Astrocyte of the hippocampus (primary cell): ENCODE measurements around the gene KRT86.
"Not testable (repeated sequence)": the region's sequence is repeated elsewhere in the genome, so short reads cannot be mapped to it uniquely, and the experiment has no call there.

ENCODE experiments used
- DNase-seq: peaks from one replicate; pipeline ENCODE4 v3.0.0; 2011; ENCODE audit warnings: low read depth, low spot score

The KRT86 gene

DNA sequence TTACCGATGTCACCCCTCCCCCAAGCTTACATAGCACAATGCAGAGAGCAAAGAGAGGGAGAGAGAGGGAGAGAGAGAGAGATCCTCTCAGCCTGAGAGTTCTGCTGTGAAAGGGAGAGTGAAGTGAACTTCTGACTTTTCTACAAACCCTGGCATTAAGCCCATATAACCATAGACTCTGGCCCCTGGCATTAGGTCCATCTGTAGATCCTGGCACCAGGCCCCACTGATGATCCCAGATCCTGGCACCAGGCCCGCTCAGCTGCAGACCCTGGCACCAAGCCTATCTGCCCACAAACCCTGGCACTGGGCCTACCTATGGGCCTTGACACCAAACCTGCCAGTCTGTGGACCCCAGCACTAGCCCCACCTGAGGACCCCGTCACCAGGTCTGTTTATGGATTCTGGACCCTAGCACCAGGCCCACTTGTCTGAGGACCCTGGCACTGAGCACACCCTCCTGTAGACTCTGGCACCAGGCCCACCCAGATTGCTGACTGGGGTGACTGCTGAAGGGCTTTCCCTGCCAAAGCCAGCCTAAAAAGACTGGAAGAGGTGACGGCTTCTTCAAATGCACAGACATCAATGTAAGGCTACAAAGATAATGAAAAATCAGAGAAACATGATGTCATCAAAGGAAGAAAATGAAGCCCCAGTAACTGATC is 61.3 kb downstream of the KRT86 start:
- no peak for DNase-seq

DNA sequence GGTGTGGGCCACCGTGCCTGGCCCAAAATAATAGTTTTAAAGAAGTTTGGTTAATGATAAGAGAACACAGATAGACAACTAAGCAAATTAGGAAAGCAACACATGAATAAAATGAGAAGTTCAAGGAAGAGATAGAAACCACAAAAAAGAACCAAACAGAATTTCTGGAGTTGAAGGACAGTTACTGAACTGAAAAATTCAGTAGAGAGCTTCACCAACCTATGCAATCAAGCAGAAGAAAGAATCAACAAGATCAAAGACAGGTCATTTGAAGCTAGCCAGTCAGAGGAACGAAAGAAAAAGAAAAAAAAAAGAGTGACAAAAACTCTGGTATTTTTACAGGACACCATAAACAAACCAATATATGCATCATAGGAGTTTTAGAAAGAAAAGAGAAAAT is 62.2 kb downstream of the KRT86 start:
- no peak for DNase-seq

DNA sequence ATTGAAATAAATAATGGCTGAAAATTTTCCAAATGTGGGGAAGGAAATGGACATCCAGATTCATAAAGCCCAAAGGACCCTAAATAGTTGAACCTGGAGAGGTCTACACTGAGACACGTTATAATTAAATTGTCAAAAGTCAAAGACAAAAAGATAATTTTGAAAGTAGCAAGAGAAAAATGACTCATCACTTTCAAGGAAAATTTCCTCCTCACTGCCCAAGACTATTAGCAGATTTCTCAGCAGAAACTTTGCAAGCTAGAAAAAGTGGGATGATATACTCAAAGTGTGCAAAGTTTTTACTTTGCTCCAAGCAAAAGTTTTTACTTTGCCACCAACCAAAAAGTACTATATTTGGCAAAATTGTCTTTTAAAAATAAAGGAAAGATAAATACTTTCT is 62.6 kb downstream of the KRT86 start:
- no peak for DNase-seq

DNA sequence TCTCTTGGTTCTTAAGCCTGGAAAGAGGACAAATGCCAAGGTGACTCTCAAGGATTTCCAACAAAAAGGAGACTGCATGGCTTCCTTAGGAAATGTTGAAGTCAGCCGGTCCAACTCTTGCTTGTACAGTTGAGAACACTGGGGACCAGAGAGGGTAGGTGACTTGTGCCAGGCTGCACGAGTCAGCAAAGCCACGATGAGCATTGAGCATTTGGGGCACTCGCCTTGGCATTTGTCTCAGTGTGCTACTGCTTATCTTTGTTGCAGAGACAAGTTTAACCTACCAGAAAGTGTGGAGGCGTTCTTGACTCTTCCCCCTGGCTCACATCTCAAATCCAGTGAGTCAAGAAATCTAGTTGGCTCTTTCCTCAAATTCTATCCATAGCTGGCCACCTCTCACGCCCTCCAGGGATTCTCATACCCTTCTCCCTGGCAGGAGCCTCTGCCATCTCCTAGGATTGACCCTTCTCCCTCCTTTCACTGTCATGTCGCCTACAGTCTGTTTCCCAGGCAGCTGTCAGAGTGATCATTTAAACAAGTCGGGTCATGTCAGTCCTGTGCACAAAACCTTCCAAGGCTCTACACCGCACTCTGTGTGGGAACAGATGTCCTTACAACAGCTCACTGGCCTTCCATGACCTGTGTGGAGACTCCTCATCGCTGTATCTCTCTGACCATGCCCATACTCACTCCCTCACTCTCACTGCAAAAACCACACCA is 64.0 kb downstream of the KRT86 start:
- no peak for DNase-seq

DNA sequence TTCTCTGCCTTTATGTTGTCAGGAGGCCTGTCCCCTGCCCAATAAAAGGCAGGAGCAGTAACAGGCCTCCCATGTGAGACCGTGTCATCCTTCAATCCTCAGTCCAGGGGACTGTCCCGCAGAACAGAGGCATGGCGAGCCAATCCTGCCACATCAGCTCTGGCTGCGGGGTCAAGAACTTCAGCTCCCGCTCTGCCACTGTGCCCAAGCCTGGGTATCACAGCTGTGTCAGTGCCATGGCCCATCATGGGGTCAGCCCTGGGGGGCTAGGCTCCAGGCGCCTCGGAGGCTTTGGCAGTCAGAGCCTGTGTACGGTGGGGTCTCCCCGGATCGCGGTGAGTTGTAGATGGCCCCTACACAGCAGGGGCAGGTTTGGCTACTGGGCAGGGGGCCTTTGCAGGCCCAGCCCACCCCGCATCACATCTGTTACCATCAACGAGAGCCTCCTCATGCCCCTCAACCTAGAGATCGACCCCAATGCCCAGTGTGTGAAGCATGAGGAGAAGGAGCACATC is 66.7 kb downstream of the KRT86 start:
- no peak for DNase-seq

DNA sequence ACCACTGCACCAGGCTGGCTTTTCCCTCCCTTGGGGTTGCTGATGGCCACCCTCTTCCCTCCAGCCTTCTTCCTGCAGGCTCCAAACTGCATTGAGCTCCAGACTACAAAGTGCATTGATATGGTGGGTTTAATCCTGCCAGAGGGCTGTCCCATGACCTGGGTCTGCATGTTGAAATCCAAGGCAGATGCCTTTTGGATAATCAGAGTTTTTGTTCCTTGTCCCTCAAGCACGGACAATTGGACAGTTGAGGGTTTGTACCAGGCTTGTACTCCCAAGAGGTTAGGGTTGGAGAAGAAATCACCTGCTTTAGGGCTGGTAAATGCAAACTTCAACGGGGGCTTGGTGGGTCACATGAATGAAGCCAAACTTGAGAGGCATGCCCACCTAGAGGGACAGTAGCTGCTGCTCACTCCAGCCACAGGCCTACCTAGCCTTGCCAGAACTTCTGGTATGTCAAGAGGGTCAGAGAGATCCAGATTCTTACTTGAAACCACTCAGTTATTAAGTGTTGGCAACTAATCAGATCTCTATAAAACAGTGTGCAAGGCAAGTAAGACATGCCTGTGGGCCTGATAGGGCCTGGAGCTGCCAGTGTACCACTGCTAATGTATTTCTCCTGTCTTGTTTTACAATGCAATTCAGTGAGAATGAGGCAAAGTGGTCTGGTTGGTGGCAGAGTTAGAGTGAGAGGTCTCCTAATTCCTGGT is 68.5 kb downstream of the KRT86 start:
- DNase-seq: no peak

DNA sequence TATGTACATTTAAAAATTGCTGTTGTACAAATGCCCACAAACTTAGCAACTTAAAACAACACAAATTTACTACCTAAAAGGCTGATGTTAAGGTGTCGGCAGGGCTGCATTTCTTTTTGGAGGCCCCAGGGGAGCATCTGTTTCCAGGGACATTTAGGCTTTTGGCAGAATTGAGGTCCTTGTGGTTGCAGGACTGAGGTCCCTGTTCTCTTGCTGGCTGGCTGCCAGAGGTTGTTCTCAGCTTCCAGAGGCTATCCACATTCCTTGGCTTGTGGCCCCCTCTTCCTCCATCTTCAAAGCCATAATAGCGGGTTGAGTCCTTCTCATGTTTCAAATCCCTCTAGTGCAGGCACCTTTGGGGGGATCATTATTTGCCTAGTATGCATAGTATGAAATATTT is 69.1 kb downstream of the KRT86 start:
- no peak for DNase-seq

DNA sequence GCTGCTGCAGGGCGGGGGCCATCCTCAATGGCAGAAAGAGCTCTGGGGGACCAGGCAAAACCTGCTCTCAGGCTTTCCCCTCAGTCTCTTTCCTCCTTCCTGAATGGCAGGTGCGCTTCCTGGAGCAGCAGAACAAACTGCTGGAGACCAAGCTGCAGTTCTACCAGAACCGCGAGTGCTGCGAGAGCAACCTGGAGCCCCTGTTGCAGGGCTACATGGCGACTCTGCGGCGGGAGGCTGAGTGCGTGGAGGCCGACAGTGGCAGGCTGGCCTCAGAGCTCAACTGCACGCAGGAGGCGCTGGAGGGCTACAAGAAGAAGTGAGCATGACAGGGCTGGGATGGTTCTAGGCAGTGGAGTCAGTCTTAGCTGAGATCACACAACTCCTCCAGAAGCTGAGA is 69.7 kb downstream of the KRT86 start:
- no peak for DNase-seq

DNA sequence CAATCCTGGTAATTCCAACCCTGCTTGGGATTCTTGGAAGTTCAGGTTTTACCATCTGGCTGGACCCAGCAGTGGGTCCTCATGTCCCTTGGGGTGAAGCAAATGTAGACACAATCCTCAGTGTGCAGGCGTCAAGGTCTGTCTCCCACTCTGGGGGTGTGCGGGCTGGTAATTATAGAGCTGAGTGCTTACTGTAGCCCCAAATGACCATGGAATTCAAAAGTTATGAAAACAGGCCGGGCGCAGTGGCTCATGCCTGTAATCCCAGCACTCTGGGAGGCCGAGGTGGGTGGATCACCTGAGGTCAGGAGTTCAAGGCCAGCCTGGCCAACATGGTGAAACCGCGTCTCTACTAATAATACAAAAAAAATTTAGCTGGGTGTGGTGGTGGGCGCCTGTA is 70.6 kb downstream of the KRT86 start:
- DNase-seq: not testable (repeated sequence)

DNA sequence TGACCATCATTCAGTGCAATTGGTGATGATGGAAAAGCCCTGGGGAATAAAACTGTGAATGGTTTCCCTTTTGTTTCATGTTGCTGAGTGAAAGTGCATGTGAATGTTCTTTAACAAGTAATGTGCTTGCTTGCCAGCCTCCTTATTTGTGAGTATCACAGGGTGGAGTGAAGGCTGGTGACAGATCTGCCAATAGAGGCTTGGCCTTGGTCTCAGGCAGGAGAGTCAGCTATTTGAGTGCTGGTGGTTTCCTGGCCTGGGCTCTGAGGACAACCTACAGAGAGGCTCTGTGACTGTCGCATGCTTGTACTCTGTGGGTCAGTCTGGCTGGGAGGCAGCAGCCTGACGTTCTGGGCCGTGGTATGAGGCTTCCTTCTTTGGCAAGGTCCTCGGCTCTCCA is 72.1 kb downstream of the KRT86 start:
- no peak for DNase-seq

DNA sequence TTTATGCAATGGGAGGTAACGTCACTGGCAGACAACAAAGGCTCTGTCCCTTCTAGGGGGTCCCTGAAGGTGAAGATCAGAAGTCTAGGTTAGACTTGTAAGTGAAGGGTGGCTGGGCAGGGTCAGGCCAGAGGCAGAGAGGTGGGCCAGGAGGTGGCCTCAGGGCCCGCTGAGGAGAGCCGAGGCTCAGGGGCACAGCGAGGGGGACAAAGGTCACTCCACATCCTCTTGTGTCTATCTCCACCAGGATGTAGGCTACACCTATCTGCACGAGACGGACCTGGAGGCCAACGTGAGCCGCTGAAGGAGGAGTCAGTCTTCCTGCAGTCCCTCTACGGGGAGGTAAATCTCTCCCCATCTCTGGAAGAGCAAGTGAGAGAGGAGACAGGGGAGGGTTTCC is 72.6 kb downstream of the KRT86 start:
- no peak for DNase-seq

DNA sequence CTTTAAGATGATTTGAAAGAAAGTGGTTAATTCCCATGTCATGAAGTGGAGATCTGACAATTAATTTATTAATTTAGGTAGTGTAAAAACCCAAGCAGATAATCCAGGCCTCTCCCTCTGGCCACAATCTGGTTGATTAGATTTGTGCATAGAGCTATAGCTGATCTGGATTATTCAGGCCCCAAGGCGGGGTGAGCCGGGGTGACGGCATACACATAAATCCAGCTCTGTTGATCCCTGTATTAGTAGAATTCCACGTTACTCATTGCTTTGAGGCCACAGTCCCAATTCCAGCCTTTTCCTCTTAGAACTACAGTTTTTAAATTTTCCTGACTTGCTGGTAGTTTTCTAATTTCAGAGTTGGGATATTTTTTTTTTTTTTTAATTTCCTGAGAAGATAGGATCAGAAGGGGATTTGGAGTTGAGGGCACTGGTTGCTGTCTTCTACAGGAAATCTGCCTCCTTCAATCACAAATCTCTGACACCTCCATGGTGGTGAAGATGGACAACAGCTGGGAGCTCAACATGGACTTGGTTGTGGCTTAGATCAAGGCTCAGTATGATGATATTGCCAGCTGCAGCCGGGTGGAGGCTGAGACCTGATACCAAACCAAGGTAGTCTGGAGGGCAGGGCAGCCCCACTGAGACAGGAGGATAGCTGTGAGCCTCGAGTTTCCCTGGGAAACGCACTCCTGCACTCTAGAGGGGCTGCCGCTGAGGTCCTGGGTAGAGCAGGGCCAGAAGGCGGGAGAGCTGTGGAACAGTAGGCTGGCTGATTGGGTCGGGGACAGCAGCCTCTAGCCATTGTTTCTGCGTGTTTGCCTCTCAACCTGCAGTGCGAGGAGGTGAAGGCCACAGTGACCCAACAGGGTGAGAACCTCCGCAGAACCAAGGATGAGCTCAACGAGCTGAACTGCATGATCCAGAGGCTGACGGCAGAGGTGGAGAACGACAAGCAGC is 73.4 kb downstream of the KRT86 start:
- DNase-seq: no peak

DNA sequence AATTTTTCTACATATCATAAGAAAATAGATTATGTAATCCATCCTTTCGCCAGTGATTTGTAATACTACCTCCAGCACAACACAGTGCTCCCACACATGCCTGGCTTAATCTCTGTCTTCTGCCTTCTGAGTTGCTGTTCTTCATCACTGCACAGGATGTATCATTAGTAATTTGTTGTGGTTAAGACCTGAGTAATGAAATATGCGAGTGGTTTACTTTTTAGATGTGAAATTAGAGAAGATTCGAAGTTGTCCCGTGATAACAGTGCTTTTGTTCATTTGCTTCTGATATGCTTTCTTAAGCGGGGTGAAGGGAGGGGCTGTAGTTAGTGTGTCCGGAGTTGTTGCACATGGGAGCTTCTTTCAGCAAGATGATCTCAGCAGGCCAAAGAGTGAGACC is 74.8 kb downstream of the KRT86 start:
- DNase-seq: no peak

DNA sequence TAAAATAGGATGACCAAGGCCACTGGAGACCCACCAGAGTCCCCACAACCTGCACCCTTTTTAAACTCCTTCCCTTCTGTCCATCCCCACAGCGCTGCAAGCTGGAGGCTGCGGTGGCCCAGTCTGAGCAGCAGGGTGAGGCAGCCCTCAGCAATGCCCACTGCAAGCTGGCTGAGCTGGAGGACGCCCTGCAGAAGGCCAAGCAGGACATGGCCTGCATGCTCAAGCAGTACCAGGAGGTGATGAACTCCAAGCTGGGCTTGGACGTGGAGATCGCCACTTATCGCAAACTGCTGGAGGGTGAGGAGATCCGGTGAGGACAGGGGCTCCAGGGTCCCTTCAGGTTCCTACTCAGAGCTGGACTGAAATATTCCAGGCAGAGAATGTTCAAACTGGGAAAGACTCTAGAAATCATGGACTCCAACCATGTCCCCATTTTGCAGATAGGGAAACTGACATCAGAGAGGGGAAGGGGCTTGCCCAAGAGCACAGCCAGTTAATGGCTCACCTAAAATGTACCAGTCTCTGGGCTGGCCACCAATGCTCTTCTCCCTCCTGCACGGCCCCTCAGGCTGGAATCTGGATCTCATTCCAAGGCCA is 75.7 kb downstream of the KRT86 start:
- DNase-seq: no peak

DNA sequence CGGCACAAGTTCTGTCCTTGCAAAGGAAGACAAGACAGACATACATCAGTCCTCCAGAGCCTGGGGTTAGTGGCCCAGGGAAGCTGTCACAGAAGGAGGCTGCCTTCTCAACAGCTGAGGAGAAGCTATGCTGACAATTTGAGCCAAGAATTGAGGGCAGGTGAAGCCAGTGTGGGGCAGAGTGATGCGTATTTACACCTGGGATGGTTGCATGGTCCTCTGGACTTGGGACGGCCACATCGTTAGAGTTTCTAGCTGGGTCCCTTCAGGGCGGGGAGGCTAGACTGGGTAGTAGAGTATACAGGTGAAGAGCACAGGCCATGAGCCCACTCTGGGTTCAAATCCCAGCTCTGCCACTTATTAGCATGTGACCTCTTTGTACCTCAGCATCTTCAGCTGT is 76.3 kb downstream of the KRT86 start:
- DNase-seq: no peak

DNA sequence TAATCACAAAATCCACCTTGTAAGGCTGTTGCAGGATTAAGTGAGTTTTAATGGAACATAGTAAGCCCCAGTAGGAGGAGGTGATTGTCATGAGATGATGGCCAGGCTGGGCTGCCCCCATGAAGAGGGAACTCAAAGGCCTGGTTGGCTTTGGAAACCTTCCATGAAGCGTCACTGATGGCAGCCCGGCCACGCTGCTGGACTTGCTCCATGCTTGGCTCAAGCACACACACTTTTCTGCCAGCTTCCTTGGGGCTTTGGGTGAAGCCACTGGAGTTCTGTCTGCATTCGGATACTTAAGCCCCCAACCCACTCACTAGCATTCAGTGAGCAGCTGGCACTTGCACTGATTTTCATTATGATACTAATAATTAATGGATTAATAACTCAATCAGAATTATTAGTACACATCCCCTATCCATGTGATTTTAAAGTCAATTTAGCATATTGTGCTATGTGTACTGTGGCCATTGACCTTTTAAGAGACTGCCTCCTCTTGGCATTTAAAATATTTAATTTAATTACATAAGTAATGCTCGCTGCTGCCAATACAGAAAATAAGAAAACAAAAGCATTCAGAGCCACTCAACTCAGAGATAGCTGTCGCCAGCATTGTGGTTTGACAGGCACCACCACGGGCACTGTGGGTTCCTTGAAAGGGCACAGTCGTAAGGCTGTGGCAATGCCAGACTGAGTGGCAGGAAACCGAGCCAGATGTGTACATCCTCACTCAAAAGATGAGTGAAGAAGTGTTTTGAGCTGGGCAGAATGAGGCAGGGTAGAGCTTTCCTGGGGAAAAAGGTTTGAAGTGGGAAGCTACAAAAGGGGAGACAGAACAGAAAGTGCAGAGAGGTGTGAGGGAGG is 77.0 kb downstream of the KRT86 start:
- peak; percentile 49 for DNase-seq

DNA sequence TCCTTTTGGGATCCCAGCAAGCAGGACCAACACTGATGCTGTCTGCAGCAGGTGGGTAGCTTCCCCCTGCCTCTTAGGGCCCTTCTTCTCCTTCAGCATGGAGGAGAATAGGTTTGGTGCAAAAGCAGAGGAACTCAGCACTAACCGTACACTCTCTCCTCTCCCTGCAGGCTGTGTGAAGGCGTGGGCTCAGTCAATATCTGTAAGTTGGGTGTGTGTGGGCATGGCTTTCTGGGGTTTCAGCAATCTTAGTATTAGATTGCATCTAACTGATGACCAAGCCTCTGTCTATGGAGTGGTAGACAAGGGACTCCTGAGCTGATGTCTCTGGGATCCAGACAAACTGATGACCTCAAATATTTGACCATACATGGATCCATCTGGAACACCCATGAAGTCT is 78.5 kb downstream of the KRT86 start:
- no peak for DNase-seq

DNA sequence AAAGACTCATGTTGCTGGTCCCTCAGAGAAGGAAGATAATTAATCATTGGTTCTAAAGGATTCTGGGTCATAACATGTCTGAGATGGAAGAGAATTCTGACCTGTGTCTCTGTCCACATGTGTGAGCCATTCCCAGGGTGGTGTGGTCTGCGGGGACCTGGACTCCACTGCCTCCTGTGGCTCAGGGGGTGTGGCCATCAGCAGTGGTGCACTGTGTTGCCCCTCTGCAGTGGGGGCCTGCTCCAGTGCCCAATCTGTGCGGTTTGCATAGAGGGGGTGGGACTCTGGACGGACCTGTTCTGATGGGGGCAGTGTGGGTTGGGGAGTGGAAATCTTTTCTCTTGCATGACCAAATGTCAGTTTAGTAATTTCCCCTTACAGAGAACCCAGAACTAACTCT is 79.3 kb downstream of the KRT86 start:
- no peak for DNase-seq

DNA sequence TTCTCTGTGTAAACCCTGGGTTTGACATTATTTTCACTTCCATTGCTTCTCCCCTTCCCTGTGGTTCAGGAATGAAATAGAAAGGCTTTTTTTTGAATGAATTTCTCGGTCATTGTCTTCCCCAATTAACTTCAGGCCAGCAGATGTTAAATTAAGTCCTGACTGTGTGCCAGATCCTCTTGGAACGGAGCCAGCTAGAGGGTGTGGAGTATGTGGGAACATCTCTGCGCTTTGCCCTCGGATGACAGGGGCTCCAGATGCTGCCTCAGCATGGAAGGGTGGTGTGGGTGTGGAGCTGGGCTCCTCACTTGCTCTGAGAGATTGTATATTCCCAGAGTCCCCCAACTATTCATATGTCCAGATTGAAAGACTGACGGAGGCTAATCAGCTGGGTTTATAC is 79.8 kb downstream of the KRT86 start:
- DNase-seq: no peak

DNA sequence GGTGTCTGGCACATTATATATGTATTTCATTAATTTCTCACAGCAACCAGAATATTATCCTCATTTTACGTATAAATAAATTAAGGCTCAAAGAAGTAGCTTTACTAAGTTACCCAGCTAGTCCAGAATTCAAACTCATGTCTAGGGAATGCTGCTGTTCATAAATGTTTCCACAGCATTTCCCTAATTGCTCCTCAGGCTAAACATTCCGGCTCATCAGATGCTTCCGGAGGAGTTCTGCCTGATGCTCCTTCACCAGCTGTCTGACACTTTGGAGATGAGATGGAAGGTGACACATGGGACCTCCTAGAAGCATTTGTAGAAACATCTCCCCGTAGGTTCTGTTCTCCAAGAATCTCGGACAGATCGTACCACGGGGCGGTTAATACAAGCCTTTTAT is 80.7 kb downstream of the KRT86 start:
- peak; percentile 6 for DNase-seq
